Smooth muscle cell (in vitro differentiated cells): ENCODE measurements around the gene BEND5. TPM values are rescaled to one million over a fixed set of nuclear protein-coding genes. Genes with fewer than 3 reads are reported as not detected.

Source experiments
- DNase-seq: peaks from one replicate; lab custom pipeline; 2025; ENCODE audit not compliant: unreplicated experiment; lab: John Stamatoyannopoulos, UW
- H2AFZ ChIP-seq: fragments of 200-600 bp; sonication (generic); 2 replicates; pipeline ENCODE4 v1.6.0; 2016; ENCODE audit warnings: antibody characterized with exemption, low read depth, mild to moderate bottlenecking
- H3F3A ChIP-seq: fragments of 200-600 bp; sonication (generic); 2 replicates; pipeline ENCODE4 v1.6.0; 2017; ENCODE audit warnings: antibody characterized with exemption, low read depth
- H3K27ac ChIP-seq: fragments of 200-600 bp; sonication (generic); 2 replicates; pipeline ENCODE4 v1.5.1; 2016; ENCODE audit warnings: low read depth, mild to moderate bottlenecking
- H3K27me3 ChIP-seq: fragments of 200-600 bp; sonication (generic); 2 replicates; pipeline ENCODE4 v1.6.1; 2016; ENCODE audit warnings: low read depth, mild to moderate bottlenecking
- H3K36me3 ChIP-seq: fragments of 200-600 bp; sonication (generic); 2 replicates; pipeline ENCODE4 v1.5.1; 2016; ENCODE audit warnings: low read depth
- H3K4me1 ChIP-seq: fragments of 200-600 bp; sonication (generic); 2 replicates; pipeline ENCODE4 v1.5.1; 2016; ENCODE audit warnings: low read depth
- H3K4me2 ChIP-seq: fragments of 200-600 bp; sonication (generic); 2 replicates; pipeline ENCODE4 v1.6.0; 2016; ENCODE audit warnings: mild to moderate bottlenecking
- H3K4me3 ChIP-seq: fragments of 200-600 bp; sonication (generic); 2 replicates; pipeline ENCODE4 v1.5.1; 2016; ENCODE audit warnings: mild to moderate bottlenecking
- H3K79me2 ChIP-seq: fragments of 200-600 bp; sonication (generic); 2 replicates; pipeline ENCODE4 v1.6.0; 2016; ENCODE audit warnings: low read depth, mild to moderate bottlenecking
- H3K9ac ChIP-seq: fragments of 200-600 bp; sonication (generic); 2 replicates; pipeline ENCODE4 v1.6.0; 2016; ENCODE audit warnings: low read depth
- H3K9me3 ChIP-seq: fragments of 200-600 bp; sonication (generic); replicated peaks from 2 replicates; pipeline ENCODE4 v1.5.1; 2016; ENCODE audit warnings: low read depth
- H4K20me1 ChIP-seq: fragments of 200-600 bp; sonication (generic); 2 replicates; pipeline ENCODE4 v1.6.0; 2016; ENCODE audit warnings: low read depth
- WGBS: methylation state at CpG from one replicate; pipeline ENCODE4 v1.1.7; 2016; ENCODE audit warnings: low lambda C conversion rate; 5-methylcytosine and 5-hydroxymethylcytosine counted together
- polyA plus RNA-seq: library from polyadenylated mRNA; unstranded; fragments of >200 nt; fragmentation: Nextera tagmentation; extraction: Ambion mirVana; gene quantifications from 2 replicates; pipeline ENCODE4 v1.2.1, GENCODE V29; 2016
- total RNA-seq: library from RNA; depleted of rRNA; stranded (reverse); fragments of >200 nt; gene quantifications from 2 replicates; pipeline ENCODE4 v1.2.3, GENCODE V29; 2014
- TF ChIP-seq, protein P1 (sequence below): fragments of 200-600 bp; sonication (generic); IDR thresholded peaks from 2 replicates; pipeline ENCODE4 v1.5.1; 2017; ENCODE audit warnings: borderline replicate concordance, mild to moderate bottlenecking, antibody characterized with exemption; ENCODE audit not compliant: insufficient read depth, poor library complexity, severe bottlenecking

The BEND5 gene
- total and polyA plus RNA-seq, 2 experiments from 2014 or later = 4.0 to 10.7 TPM

- TF ChIP-seq, protein P1, sequence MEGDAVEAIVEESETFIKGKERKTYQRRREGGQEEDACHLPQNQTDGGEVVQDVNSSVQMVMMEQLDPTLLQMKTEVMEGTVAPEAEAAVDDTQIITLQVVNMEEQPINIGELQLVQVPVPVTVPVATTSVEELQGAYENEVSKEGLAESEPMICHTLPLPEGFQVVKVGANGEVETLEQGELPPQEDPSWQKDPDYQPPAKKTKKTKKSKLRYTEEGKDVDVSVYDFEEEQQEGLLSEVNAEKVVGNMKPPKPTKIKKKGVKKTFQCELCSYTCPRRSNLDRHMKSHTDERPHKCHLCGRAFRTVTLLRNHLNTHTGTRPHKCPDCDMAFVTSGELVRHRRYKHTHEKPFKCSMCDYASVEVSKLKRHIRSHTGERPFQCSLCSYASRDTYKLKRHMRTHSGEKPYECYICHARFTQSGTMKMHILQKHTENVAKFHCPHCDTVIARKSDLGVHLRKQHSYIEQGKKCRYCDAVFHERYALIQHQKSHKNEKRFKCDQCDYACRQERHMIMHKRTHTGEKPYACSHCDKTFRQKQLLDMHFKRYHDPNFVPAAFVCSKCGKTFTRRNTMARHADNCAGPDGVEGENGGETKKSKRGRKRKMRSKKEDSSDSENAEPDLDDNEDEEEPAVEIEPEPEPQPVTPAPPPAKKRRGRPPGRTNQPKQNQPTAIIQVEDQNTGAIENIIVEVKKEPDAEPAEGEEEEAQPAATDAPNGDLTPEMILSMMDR = no peak
- no peaks in the 10 kb centered on the region for H3K79me2 ChIP-seq
- 86% methylated on average over 2 of the region's 2 CpGs for WGBS
Measured at GRCh38 chr1:48784301-48784700, 7.6 kb upstream of the BEND5 start.

GRCh38 chr1:48777219-48777895 is 666 bp upstream of the BEND5 start:
- DNase-seq = no peak
- Histone ChIP-seq H3K27ac (no peak overlapping the region), H2AFZ (peak overlapping the region; percentile 97)

More at GRCh38 chr1:48784301-48784700, 7.6 kb upstream of the BEND5 start:
- Histone ChIP-seq H3K4me2 (no peak overlapping the region), H3K9me3 (no peaks in the 10 kb centered on the region), H3K4me1 (no peaks in the 10 kb centered on the region), H2AFZ (no peak overlapping the region), H3K36me3 (no peaks in the 10 kb centered on the region), H3K4me3 (no peak overlapping the region), H3K27me3 (peaks cover 5% of the 10 kb centered on the region), H3K9ac (no peak overlapping the region), H3F3A (no peaks in the 10 kb centered on the region), H3K27ac (no peak overlapping the region), H4K20me1 (no peaks in the 10 kb centered on the region)
- no peak for DNase-seq

GRCh38 chr1:48775831-48776392 is 779 bp downstream of the BEND5 start:
- Histone ChIP-seq H3K4me2 (peak overlapping the region; percentile 97), H2AFZ (peak overlapping the region; percentile 97)

More at GRCh38 chr1:48777219-48777895, 666 bp upstream of the BEND5 start:
- H3K4me2 ChIP-seq = peak overlapping the region; percentile 97
- TF ChIP-seq, protein P1 = no peak
- 5% methylated on average over 17 of the region's 17 CpGs for WGBS
- H3K9ac ChIP-seq = no peak overlapping the region
- no peaks in the 10 kb centered on the region for H3K9me3 ChIP-seq
- H3K36me3 ChIP-seq = no peaks in the 10 kb centered on the region
- peak overlapping the region; percentile 93 for H3K4me3 ChIP-seq
- H3K4me1 ChIP-seq = no peaks in the 10 kb centered on the region
- H3K79me2 ChIP-seq = no peaks in the 10 kb centered on the region
- no peaks in the 10 kb centered on the region for H4K20me1 ChIP-seq
- H3K27me3 ChIP-seq = peaks cover 14% of the 10 kb centered on the region
- no peaks in the 10 kb centered on the region for H3F3A ChIP-seq

More at GRCh38 chr1:48775831-48776392, 779 bp downstream of the BEND5 start:
- TF ChIP-seq, protein P1 = no peak
- no peaks in the 10 kb centered on the region for H3F3A ChIP-seq
- H3K36me3 ChIP-seq = no peaks in the 10 kb centered on the region
- no peak for DNase-seq
- WGBS = 16% methylated on average over 7 of the region's 7 CpGs
- H4K20me1 ChIP-seq = no peaks in the 10 kb centered on the region
- no peaks in the 10 kb centered on the region for H3K79me2 ChIP-seq
- no peaks in the 10 kb centered on the region for H3K4me1 ChIP-seq
- H3K27me3 ChIP-seq = peaks cover 9% of the 10 kb centered on the region
- peak overlapping the region; percentile 93 for H3K4me3 ChIP-seq
- H3K9me3 ChIP-seq = no peaks in the 10 kb centered on the region
- H3K9ac ChIP-seq = peak overlapping the region; percentile 60
- no peak overlapping the region for H3K27ac ChIP-seq
